ENCODE results near the gene GEMIN7.

GRCh38 chr19:45100201-45100600 lies 21.1 kb downstream of the GEMIN7 start:
- TF ChIP-seq CTCF (conservative IDR thresholded peaks at IDR 0.05) (no peak), EZH2 (IDR thresholded peaks at IDR 0.05; ENCODE audit: low read depth) (no peak)
